Adipose tissue (tissue), 3 donors: ENCODE measurements around the gene NECTIN1. TPM values are rescaled to one million over a fixed set of nuclear protein-coding genes. Genes with fewer than 3 reads are reported as not detected.

ENCODE experiments used
- H3K27ac ChIP-seq: one replicate; pipeline ENCODE4 v1.5.1; 2013; ENCODE audit warnings: low read depth, low read length
- WGBS, 3 donors: extraction: QIAGEN DNeasy Blood & Tissue Kit; methylation state at CpG; one replicate each; pipeline ENCODE4 v1.1.7; 2013; 5-methylcytosine and 5-hydroxymethylcytosine counted together
- polyA plus RNA-seq, 3 donors: library from polyadenylated mRNA; stranded (reverse); fragments of 200-250 nt; gene quantifications; one replicate each; pipeline ENCODE4 v1.2.3, GENCODE V29; 2013
- donor health status: healthy with polysubstance abuse.
- donor health status: Bipolar disorder and iron deficiency.
- donor health status: healthy.

The NECTIN1 gene
- polyA plus RNA-seq, 3 donors: 2.7 to 9.4 (median 3.9) TPM

DNA sequence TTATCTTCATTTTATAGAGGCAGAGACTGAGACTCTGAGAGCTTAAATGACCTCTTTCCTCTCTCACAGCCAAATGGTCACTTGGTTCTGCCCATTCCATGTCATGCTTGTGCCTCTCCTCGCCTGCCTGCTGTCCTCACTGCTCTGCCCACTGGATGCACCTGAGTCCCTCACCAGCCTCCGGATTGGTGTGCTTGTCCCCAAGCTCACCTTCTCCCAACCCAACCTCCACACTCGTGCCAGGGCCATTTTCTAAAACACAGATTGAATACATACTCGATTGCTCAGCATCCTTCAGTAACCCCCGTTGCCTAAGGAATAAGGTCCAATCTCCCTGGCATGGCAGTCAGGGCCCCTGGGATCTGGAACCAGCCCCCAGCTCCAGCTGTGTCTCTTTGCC is 28.4 kb upstream of the NECTIN1 start:
- 82 to 91% (median 84%) methylated on average over 5 of the region's 5 CpGs for WGBS, 3 donors
- no peak overlapping the region for H3K27ac ChIP-seq

DNA sequence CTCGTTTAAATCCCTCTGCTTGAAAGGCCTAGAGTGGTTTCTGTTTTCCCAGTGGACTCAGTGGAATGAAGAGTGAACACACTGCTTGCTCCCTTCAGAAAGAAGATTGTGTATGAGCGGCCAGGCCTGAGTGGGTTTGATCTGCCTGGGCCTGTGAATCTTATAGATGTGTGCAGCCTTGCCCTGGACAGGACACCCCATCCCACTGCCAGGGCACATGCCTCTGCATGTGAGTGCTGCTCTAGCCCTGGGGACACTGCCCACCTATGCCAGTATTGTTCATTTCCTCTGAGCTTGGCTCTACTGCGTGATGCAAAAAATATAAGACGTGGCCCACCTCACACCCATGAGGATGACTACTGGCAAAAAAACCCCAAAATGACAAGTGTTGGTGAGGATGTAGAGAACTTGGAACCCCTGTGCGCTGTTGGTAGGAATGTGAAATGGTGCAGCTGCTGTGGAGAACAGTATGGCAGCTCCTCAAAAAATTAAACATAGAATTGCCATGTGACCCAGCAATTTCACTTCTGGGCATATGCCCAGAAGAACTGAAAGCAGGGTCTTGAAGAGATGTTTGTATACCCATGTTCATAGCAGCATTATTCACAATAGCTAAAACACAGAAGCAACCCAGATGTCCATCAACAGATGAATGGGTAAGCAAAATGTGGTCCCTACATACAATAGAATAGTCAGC is 27.3 kb upstream of the NECTIN1 start:
- 80 to 85% (median 85%) methylated on average over 5 of the region's 5 CpGs for WGBS, 3 donors
- H3K27ac ChIP-seq: no peak overlapping the region

DNA sequence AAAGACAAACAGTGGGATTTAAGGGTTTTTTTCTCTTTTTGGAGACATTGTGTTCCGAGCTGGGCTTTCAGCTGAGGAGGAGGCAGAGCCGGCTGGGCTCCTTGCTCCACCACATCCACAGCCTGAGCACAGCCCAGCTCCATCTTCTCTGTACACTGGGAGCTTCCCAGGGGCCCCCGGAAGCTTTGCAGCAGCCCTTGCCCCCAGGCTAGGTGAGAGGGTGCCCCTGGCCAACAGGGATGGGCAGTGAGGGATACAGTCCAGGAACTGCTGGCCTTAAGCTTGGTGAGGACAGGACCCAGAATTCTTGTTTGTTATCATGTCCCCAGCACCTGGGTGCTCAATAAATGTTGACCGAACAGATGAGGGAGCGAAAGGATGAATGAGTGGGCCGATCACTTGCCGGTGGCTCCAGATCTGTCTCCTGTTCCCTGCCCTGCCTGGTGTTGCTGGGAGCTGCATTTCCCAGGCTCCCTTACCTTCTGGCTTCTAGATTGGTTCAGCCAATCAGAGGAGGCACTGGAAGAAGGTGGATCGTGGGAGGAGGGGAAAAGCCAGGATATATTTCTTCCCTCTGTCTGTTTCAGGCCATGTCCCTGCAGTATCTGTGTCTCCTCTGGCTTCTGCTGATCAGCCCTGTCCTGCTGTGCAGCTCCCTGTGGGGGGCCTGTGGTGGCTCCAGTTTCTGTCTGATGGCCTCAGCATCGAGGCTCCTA is 26.5 kb upstream of the NECTIN1 start:
- whole genome bisulfite sequencing, 3 donors: 72 to 82% (median 79%) methylated on average over 9 of the region's 9 CpGs

DNA sequence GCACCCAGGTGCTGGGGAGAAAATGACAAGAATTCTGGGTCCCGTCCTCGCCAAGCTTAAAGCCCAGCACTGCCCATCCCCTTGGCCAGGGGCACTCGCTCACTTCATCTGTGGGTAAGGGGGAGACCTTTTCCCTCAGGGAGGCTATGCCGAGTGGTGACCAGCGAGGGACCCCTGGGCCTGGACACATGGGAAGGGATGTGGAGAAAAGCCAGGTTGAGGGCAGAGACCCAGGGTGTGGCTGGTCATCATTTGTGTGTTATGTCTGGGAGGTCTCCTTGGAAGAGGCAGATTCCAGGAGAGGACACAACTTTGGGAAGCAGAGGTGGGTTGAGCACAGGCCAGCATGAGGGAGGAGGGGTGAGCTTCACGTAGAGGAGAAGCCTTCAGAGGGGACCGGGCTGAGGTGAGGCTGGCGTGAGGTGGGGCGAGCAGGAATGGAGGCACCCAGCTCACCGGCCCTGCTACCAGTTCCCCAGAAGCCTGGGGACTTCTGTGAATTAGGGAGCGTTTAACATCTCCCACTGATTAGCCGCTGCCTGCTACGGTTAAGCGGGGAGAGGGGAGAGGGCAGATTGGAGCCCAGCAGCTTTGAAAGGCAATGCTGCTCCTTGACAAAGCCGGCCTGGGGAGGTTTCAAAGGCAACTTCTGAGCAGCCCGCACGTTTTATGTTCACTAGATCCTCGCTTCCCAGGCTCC is 25.8 kb upstream of the NECTIN1 start:
- H3K27ac ChIP-seq: no peak overlapping the region

More for the DNA sequence above, 26.5 kb upstream of the NECTIN1 start:
- no peak overlapping the region for H3K27ac ChIP-seq

GRCh38 chr11:119754199-119754598 is 25.2 kb upstream of the NECTIN1 start:
- 57 to 87% (median 83%) methylated on average over 4 of the region's 4 CpGs for WGBS, 3 donors
- no peak overlapping the region for H3K27ac ChIP-seq

More for the DNA sequence above, 25.8 kb upstream of the NECTIN1 start:
- WGBS, 3 donors: 72 to 87% (median 73%) methylated on average over 18 of the region's 18 CpGs

DNA sequence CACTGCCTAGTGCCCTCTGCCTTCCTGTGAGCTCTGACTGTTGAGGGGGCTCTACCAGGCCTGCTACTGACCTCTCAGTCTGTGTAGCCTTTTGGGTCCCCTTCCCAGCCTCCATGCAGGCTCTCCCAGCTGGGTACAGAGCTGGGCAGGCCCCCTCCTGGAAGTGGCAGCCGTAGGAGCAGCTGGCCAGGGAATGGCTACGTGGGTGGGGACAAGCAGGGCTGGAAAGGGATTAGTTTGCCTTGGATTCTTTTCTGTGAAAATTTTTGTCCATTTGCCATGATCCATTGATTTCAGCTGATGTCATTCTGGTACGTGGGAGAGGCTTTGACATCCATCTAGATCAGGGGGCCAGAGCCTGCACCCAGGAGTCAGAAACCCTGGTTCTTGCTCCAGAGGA is 23.9 kb upstream of the NECTIN1 start:
- 38 to 49% (median 38%) methylated on average over 3 of the region's 3 CpGs for WGBS, 3 donors

GRCh38 chr11:119752345-119752871 is 23.4 kb upstream of the NECTIN1 start:
- WGBS, 3 donors: 78 to 96% (median 84%) methylated on average over 5 of the region's 5 CpGs
- H3K27ac ChIP-seq: no peak overlapping the region

More for the DNA sequence above, 23.9 kb upstream of the NECTIN1 start:
- no peak overlapping the region for H3K27ac ChIP-seq

DNA sequence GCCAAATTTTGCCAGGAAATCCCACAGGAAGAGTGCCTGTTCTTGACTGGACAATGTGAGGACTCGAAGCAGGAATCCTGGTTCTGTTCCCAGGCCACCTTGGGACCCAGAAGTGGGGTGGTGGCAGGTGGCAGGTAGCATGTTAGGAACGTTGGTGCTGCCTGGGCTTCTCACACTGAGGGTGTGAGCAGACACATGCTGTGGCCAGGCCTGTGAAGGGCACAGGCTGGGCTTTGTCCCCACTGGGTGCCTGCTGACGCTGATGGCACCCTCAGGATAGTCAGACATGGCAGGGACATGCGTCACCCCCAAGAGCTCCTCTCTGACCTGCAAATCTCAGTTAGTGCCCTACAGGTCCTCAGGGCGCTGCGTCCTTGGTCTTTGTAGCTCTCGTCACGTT is 21.1 kb upstream of the NECTIN1 start:
- H3K27ac ChIP-seq: no peak overlapping the region
- 84 to 90% (median 85%) methylated on average over 8 of the region's 8 CpGs for WGBS, 3 donors

- WGBS, 3 donors: 75 to 80% (median 79%) methylated on average over 9 of the region's 9 CpGs
- no peak overlapping the region for H3K27ac ChIP-seq
Observed at GRCh38 chr11:119749006-119749565, 20.1 kb upstream of the NECTIN1 start.

DNA sequence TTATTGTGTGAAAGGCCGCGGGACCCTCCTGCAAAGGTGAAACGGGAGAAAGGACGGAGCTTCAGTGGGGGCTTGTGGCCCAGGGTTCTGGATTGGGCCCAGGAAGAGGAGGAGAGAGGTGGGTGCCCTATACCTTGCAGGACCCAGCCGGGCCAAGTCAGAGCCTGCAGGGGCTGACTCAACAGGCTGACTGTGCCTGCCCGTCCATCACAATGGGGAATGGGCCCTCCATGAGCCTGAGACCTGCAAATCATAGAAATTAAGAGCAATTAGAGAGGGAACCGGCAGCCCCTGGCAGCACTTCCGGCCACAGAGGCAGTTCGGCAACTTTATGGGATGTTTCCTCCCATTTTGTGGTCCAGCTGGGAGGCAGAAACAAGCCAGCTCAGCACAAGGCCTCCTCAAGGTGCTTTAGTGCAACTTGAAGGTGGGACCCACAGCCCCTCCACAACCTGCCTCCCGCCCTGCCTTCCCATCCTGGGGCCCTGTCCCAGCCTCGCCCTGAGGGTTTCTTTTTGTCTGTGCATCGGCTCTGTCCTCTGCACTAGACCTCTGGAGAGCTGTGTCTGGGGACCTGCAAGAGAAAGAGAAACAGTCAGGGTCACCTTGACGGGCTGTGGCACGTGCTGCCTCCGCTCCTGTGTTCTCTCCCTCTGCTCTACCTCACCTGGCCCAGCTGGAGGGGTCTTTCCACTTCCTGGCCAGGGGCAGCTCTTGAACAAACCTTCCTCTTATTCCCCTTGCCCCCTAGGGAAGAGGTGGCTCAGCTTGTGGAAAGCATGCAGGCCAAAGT is 19.1 kb upstream of the NECTIN1 start:
- WGBS, 3 donors: 80 to 90% (median 87%) methylated on average over 15 of the region's 15 CpGs
- H3K27ac ChIP-seq: no peak overlapping the region

DNA sequence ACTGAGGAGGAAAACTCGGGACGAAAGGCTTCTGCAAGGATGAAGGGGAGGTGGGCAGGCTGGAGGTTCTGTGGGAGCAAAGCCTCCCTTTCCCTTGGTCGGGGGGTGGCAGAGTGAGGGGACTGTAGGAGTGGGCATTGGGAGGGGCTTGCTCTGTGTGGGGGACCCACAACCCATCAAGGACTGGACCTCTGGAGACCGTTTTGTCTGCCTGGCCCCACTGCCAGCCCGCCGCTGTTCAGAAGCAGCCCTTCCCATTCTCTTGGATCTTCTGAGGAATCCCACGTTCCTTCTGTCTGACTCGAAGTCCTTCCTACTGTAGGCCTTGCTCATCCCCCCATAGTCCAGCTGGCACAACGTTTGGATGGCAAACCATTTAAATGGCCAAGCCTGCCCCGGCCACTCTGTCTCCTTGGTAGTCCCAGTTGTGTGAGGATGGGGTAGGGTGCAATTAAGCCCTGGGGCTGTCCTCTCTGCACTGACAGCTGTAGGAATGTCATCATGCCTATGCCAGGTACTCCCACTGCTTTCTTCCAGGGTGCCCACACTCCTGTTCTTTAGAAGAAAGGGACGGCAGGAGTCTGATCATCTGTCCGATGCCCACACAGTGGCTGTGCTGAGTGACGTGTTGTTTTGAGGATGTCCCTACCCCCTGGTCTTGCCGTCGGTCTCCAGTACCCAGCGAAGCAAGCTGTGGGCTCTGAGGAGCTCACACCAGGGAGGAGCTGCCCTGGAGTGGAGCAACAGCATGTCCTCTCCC is 17.0 kb upstream of the NECTIN1 start:
- H3K27ac ChIP-seq: no peak overlapping the region
- 88 to 90% (median 89%) methylated on average over 14 to 16 of the region's 16 CpGs for WGBS, 3 donors

DNA sequence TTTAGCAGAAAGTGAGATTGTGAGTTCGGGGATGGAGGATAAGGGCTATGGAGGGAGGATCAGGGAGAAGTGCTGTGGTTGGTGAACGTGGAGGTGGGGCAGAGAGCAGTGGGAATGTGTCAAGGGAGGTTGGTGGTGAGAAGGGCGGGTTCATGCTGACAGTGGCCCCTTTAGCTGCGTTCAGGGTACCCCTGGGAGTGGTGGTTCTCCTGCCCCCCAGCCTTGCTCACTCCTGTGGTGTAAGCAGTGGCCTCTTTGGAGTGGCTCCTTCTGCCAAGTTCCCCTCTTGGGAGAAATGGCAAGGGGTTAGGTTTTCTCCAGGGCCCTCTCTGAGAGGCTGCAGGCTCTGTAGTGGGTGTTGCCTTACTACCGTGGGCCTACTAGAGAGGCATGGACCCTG is 16.1 kb upstream of the NECTIN1 start:
- no peak overlapping the region for H3K27ac ChIP-seq
- WGBS, 3 donors: 84 to 90% (median 85%) methylated on average over 5 of the region's 5 CpGs

- no peak overlapping the region for H3K27ac ChIP-seq
- WGBS, 3 donors: 87 to 90% (median 87%) methylated on average over 2 of the region's 2 CpGs
Observed at GRCh38 chr11:119744577-119744976, 15.6 kb upstream of the NECTIN1 start.

- no peak overlapping the region for H3K27ac ChIP-seq
- WGBS, 3 donors: 53 to 70% (median 55%) methylated on average over 8 of the region's 8 CpGs
Observed at GRCh38 chr11:119743006-119743405, 14.0 kb upstream of the NECTIN1 start.

DNA sequence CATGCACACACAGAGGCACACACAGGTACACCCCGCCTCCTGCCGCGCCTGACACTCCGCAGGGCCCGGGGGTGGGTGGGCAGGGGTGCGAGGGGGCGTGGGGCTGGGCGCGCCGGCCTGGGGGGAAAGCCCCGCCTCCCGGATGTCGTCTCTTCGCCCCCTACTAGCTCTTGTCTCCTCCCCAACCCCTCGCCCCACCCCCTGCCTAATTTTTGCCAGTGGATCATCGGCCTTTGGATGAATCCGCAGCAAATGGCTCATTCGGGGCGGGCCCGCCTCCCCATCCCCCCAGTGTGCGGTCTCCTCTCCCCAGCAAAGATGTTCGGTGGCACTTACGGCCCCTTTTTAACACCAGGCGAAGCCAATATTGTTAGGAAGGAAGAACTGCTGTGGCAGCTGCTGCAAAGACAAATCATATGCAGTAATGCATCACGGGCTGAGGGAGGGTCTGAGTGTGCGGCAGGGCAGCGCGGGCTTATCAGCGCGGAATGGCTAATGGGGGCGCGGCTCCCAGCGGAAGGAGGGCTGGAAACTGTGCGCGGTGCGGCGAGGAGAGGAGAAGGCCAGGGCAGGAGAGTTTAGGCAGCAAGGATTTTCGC is 13.4 kb upstream of the NECTIN1 start:
- no peak overlapping the region for H3K27ac ChIP-seq
- 2 to 44% (median 3%) methylated on average over 35 to 38 of the region's 38 CpGs for WGBS, 3 donors

- 14 to 30% (median 14%) methylated on average over 52 to 54 of the region's 54 CpGs for WGBS, 3 donors
- no peak overlapping the region for H3K27ac ChIP-seq
Observed at GRCh38 chr11:119741369-119742262, 12.6 kb upstream of the NECTIN1 start.
